ENCODE measurements around the gene PCSK5. TPM values are rescaled to one million over a fixed set of nuclear protein-coding genes. Genes with fewer than 3 reads are reported as not detected.

Gene PCSK5
- total RNA-seq, 2 experiments from 2014 or later: 0.76 TPM; not detected in 1

- Histone ChIP-seq H3K27ac (ENCODE audit: low read depth, low read length, poor library complexity, severe bottlenecking) (no peak overlapping the region), H3K4me1 (ENCODE audit: insufficient read depth, low read length, poor library complexity, severe bottlenecking) (no peaks in the 10 kb centered on the region), H2AFZ (ENCODE audit: low read length) (no peak overlapping the region), H3K79me2 (ENCODE audit: insufficient read depth, low read depth, low read length) (no peaks in the 10 kb centered on the region), H3K4me3 (ENCODE audit: low read depth, low read length, poor library complexity, severe bottlenecking) (no peak overlapping the region), H3K9me2 (ENCODE audit: insufficient read depth, low read length) (no peaks in the 10 kb centered on the region), H3K36me3 (ENCODE audit: insufficient read depth, low read length) (no peaks in the 10 kb centered on the region), H3K4me2 (ENCODE audit: low read length) (no peak overlapping the region), H4K20me1 (ENCODE audit: insufficient read depth, low read length) (no peaks in the 10 kb centered on the region), H3K9me3 (ENCODE audit: low read length) (no peaks in the 10 kb centered on the region)
- ChIA-PET POLR2A (no interaction called here), CTCF (ENCODE audit: unreplicated experiment) (no interaction called here)
- no TSS peak for BruUV-seq (replicated peaks)
- DNase-seq (ENCODE audit: low spot score): no peak
- intact Hi-C loops (cut with micrococcal nuclease; ENCODE audit: unreplicated experiment): no loop called here
- TF ChIP-seq EZH2phosphoT487 (IDR thresholded peaks at IDR 0.05; ENCODE audit: borderline replicate concordance, low read depth, low read length) (no peak), CTCF (conservative IDR thresholded peaks at IDR 0.05; ENCODE audit: low read length) (no peak)
Measured at GRCh38 chr9:76007935-76008334, 117.5 kb downstream of the PCSK5 start.

- BruUV-seq (replicated peaks): no TSS peak
- ChIA-PET POLR2A (no interaction called here), CTCF (ENCODE audit: unreplicated experiment) (no interaction called here)
- Histone ChIP-seq H3K4me1 (ENCODE audit: insufficient read depth, low read length, poor library complexity, severe bottlenecking) (no peaks in the 10 kb centered on the region), H3K36me3 (ENCODE audit: insufficient read depth, low read length) (no peaks in the 10 kb centered on the region), H2AFZ (ENCODE audit: low read length) (no peak overlapping the region), H3K27ac (ENCODE audit: low read depth, low read length, poor library complexity, severe bottlenecking) (no peak overlapping the region), H3K9me3 (ENCODE audit: low read length) (no peaks in the 10 kb centered on the region), H3K4me3 (ENCODE audit: low read depth, low read length, poor library complexity, severe bottlenecking) (no peak overlapping the region), H3K4me2 (ENCODE audit: low read length) (no peak overlapping the region), H3K9me2 (ENCODE audit: insufficient read depth, low read length) (no peaks in the 10 kb centered on the region), H3K79me2 (ENCODE audit: insufficient read depth, low read depth, low read length) (no peaks in the 10 kb centered on the region), H4K20me1 (ENCODE audit: insufficient read depth, low read length) (no peaks in the 10 kb centered on the region)
- intact Hi-C loops (cut with micrococcal nuclease; ENCODE audit: unreplicated experiment): no loop called here
- no peak for DNase-seq (ENCODE audit: low spot score)
- no peak for TF ChIP-seq EZH2phosphoT487 (IDR thresholded peaks at IDR 0.05; ENCODE audit: borderline replicate concordance, low read depth, low read length)
- TF ChIP-seq CTCF (conservative IDR thresholded peaks at IDR 0.05; ENCODE audit: low read length): no peak
Measured at GRCh38 chr9:76013809-76014208, 123.3 kb downstream of the PCSK5 start.

GRCh38 chr9:76018235-76018634 is 127.8 kb downstream of the PCSK5 start:
- H3K4me2 ChIP-seq (ENCODE audit: low read length): no peak overlapping the region
- no peaks in the 10 kb centered on the region for H3K79me2 ChIP-seq (ENCODE audit: insufficient read depth, low read depth, low read length)
- TF ChIP-seq CTCF (conservative IDR thresholded peaks at IDR 0.05; ENCODE audit: low read length) (no peak), EZH2phosphoT487 (IDR thresholded peaks at IDR 0.05; ENCODE audit: borderline replicate concordance, low read depth, low read length) (no peak)
- H3K4me3 ChIP-seq (ENCODE audit: low read depth, low read length, poor library complexity, severe bottlenecking): no peak overlapping the region
- intact Hi-C loops (cut with micrococcal nuclease; ENCODE audit: unreplicated experiment): no loop called here
- BruUV-seq (replicated peaks): no TSS peak
- H3K9me2 ChIP-seq (ENCODE audit: insufficient read depth, low read length): no peaks in the 10 kb centered on the region
- no peaks in the 10 kb centered on the region for H4K20me1 ChIP-seq (ENCODE audit: insufficient read depth, low read length)
- no peak for DNase-seq (ENCODE audit: low spot score)
- ChIA-PET POLR2A (no interaction called here), CTCF (ENCODE audit: unreplicated experiment) (no interaction called here)
- H3K4me1 ChIP-seq (ENCODE audit: insufficient read depth, low read length, poor library complexity, severe bottlenecking): no peaks in the 10 kb centered on the region
- no peak overlapping the region for H3K27ac ChIP-seq (ENCODE audit: low read depth, low read length, poor library complexity, severe bottlenecking)
- no peaks in the 10 kb centered on the region for H3K9me3 ChIP-seq (ENCODE audit: low read length)
- no peak overlapping the region for H2AFZ ChIP-seq (ENCODE audit: low read length)
- no peaks in the 10 kb centered on the region for H3K36me3 ChIP-seq (ENCODE audit: insufficient read depth, low read length)

Data from OCI-LY7 (cell line).